ENCODE measurements around the gene MTRFR. TPM values are rescaled to one million over a fixed set of nuclear protein-coding genes. Genes with fewer than 3 reads are reported as not detected.

MTRFR gene
- polyA plus RNA-seq, 1 donor (not counting 4 experiments of a cell fraction or from before 2014, with no cell fraction given), result 8.5 TPM

- H3K9me3 ChIP-seq (ENCODE audit: control insufficient read depth, low read depth, low read length), result no peaks in the 10 kb centered on the region
- no peak overlapping the region for H3K4me2 ChIP-seq (ENCODE audit: control insufficient read depth, extremely low read depth, insufficient read depth, low read depth, low read length)
- no peak overlapping the region for H3K27ac ChIP-seq (ENCODE audit: control insufficient read depth, insufficient read depth, low read length)
- no peaks in the 10 kb centered on the region for H3K79me2 ChIP-seq (ENCODE audit: control insufficient read depth, insufficient read depth, low read length)
- H3K36me3 ChIP-seq (ENCODE audit: control insufficient read depth in 2 of 2, extremely low read depth in 1 of 2, insufficient read depth in 2 of 2, low read length in 2 of 2), result peaks cover 11 to 16% of the 10 kb centered on the region in 2 experiments
- no peaks in the 10 kb centered on the region for H4K20me1 ChIP-seq (ENCODE audit: control insufficient read depth, extremely low read depth, insufficient read depth, low read length)
- no peak overlapping the region for H3K9ac ChIP-seq (ENCODE audit: control insufficient read depth, extremely low read depth, insufficient read depth, low read length)
- TF ChIP-seq CTCF (optimal IDR thresholded peaks at IDR 0.05 in 1 of 3, IDR thresholded peaks at IDR 0.05 in 1 of 3, conservative IDR thresholded peaks at IDR 0.05 in 1 of 3; ENCODE audit: extremely low read depth in 1 of 3, insufficient read depth in 2 of 3, low read length in 3 of 3) (no peak), EZH2 (IDR thresholded peaks at IDR 0.05; ENCODE audit: low read length) (no peak)
- H3K4me3 ChIP-seq (ENCODE audit: control insufficient read depth in 2 of 3, extremely low read depth in 1 of 3, insufficient read depth in 2 of 3, low read depth in 1 of 3, low read length in 3 of 3), result no peak overlapping the region
- no peaks in the 10 kb centered on the region for H3K9me1 ChIP-seq (ENCODE audit: control insufficient read depth, extremely low read depth, insufficient read depth, low read length)
- no peak overlapping the region for H2AFZ ChIP-seq (ENCODE audit: control insufficient read depth, low read length)
- no peaks in the 10 kb centered on the region for H3K4me1 ChIP-seq (ENCODE audit: control insufficient read depth, extremely low read depth, insufficient read depth, low read length)
- no peak for DNase-seq (ENCODE audit: low read depth, low spot score)
- H3K27me3 ChIP-seq (ENCODE audit: control insufficient read depth, extremely low read depth, insufficient read depth, low read length), result no peaks in the 10 kb centered on the region
- dilution Hi-C loops (cut with MboI; ENCODE audit: extremely low pct_ligation_motif_present, low sequenced_read_pairs), result no loop called here
- no peak for FAIRE-seq
Measured at GRCh38 chr12:123305136-123305535, 71.9 kb downstream of the MTRFR start.

DNA sequence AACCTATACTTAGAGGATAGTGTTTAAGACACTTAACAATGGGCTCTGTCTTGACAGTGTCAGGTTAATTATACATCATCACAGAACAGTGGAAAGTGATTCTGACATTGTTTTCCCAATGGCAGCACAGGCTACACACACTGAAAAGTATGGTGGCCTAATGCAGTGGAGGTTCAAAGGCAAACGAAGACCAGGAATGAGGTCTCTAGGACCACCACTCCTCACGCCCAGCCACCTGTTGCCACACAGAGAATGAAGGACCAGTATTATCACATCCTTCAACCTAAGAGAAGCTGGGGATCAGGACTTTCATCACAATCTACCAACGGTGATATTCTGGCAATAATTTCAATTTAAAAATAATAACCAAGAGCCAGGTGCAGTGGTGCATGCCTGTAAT is 73.0 kb downstream of the MTRFR start:
- Histone ChIP-seq H2AFZ (ENCODE audit: control insufficient read depth, low read length) (no peak overlapping the region), H3K4me2 (ENCODE audit: control insufficient read depth, extremely low read depth, insufficient read depth, low read depth, low read length) (no peak overlapping the region), H4K20me1 (ENCODE audit: control insufficient read depth, extremely low read depth, insufficient read depth, low read length) (no peaks in the 10 kb centered on the region), H3K36me3 (ENCODE audit: control insufficient read depth in 2 of 2, extremely low read depth in 1 of 2, insufficient read depth in 2 of 2, low read length in 2 of 2) (peaks cover 17 to 19% of the 10 kb centered on the region in 2 experiments), H3K4me1 (ENCODE audit: control insufficient read depth, extremely low read depth, insufficient read depth, low read length) (no peaks in the 10 kb centered on the region), H3K79me2 (ENCODE audit: control insufficient read depth, insufficient read depth, low read length) (no peaks in the 10 kb centered on the region), H3K9me3 (ENCODE audit: control insufficient read depth, low read depth, low read length) (no peaks in the 10 kb centered on the region), H3K9ac (ENCODE audit: control insufficient read depth, extremely low read depth, insufficient read depth, low read length) (no peak overlapping the region), H3K27ac (ENCODE audit: control insufficient read depth, insufficient read depth, low read length) (no peak overlapping the region), H3K4me3 (ENCODE audit: control insufficient read depth in 2 of 3, extremely low read depth in 1 of 3, insufficient read depth in 2 of 3, low read depth in 1 of 3, low read length in 3 of 3) (no peak overlapping the region), H3K27me3 (ENCODE audit: control insufficient read depth, extremely low read depth, insufficient read depth, low read length) (no peaks in the 10 kb centered on the region), H3K9me1 (ENCODE audit: control insufficient read depth, extremely low read depth, insufficient read depth, low read length) (no peaks in the 10 kb centered on the region)
- TF ChIP-seq EZH2 (IDR thresholded peaks at IDR 0.05; ENCODE audit: low read length), result no peak
- TF ChIP-seq CTCF (optimal IDR thresholded peaks at IDR 0.05 in 1 of 3, IDR thresholded peaks at IDR 0.05 in 1 of 3, conservative IDR thresholded peaks at IDR 0.05 in 1 of 3; ENCODE audit: extremely low read depth in 1 of 3, insufficient read depth in 2 of 3, low read length in 3 of 3), result no peak
- dilution Hi-C loops (cut with MboI; ENCODE audit: extremely low pct_ligation_motif_present, low sequenced_read_pairs), result no loop called here
- no peak for FAIRE-seq
- DNase-seq (ENCODE audit: low read depth, low spot score), result no peak

Small RNA genes lying within 50 kb of the gene (small RNA-seq; reads per million reads assigned to genes)
- gene RNA5SP375 (ENCODE audit: insufficient read length in 3 of 3, low read depth in 3 of 3, low replicate concordance in 1 of 3), result 0 reads per million in 3 experiments

Other genes with a start within 250 kb of the MTRFR start
- gene PITPNM2, start 82.3 kb upstream of the MTRFR start, polyA plus RNA-seq, result 0.97 to 2.1 TPM (median 1.4 TPM) in 3 replicates
- 4.7 to 10.7 TPM (median 6.7 TPM) in 3 replicates for gene MPHOSPH9, start 295 bp upstream of the MTRFR start, polyA plus RNA-seq
- 174 to 294 TPM (median 210 TPM) in 3 replicates for gene CDK2AP1, start 38.4 kb downstream of the MTRFR start, polyA plus RNA-seq
- 11.0 to 18.4 TPM (median 12.0 TPM) in 3 replicates for gene SBNO1, start 131.4 kb downstream of the MTRFR start, polyA plus RNA-seq
- gene KMT5A, start 150.7 kb downstream of the MTRFR start, polyA plus RNA-seq, result 19.4 to 39.2 TPM (median 28.6 TPM) in 3 replicates
- gene RILPL2, start 203.2 kb downstream of the MTRFR start, polyA plus RNA-seq, result 2.1 to 3.6 TPM (median 3.2 TPM) in 3 replicates
- gene SNRNP35, start 224.7 kb downstream of the MTRFR start, polyA plus RNA-seq, result 9.2 to 17.1 TPM (median 15.2 TPM) in 3 replicates

Data from keratinocyte (primary cell).